Sigmoid colon (tissue), 7 donors: ENCODE data around the gene USP44. TPM values are rescaled to one million over a fixed set of nuclear protein-coding genes. Genes with fewer than 3 reads are reported as not detected.

ENCODE experiments used
- DNase-seq: peaks from one replicate; pipeline ENCODE4 v3.0.0-alpha.2; 2019
- H3K27ac ChIP-seq, 4 donors: fragments of 200-600 bp; sonication (generic); one replicate each; pipeline ENCODE4 v1.5.1; 2016 to 2019; ENCODE audit warnings: mild to moderate bottlenecking in 1 of 4
- H3K27me3 ChIP-seq, 3 donors: fragments of 200-600 bp; sonication (generic); one replicate each; pipeline ENCODE4 v1.5.1; 2019; ENCODE audit warnings: mild to moderate bottlenecking in 1 of 3
- H3K36me3 ChIP-seq, 4 donors: fragments of 200-600 bp; sonication (generic); one replicate each; pipeline ENCODE4 v1.5.1; 2016 to 2019
- H3K4me1 ChIP-seq, 4 donors: fragments of 200-600 bp; sonication (generic); one replicate each; pipeline ENCODE4 v1.5.1; 2017 to 2019
- H3K4me3 ChIP-seq, 4 donors: fragments of 200-600 bp; sonication (generic); one replicate each; pipeline ENCODE4 v1.5.1; 2017 to 2019; ENCODE audit warnings: mild to moderate bottlenecking in 2 of 4, moderate library complexity in 1 of 4
- H3K9me3 ChIP-seq, 4 donors: fragments of 200-600 bp in 3 of 4; sonication (generic) in 3 of 4; one replicate each; pipeline versions ENCODE4 v1.5.1 to v1.6.1; 2013 to 2019
- CTCF ChIP-seq, 4 experiments: fragments of 450-650 bp in 3 of 4; fragments of 200-600 bp in 1 of 4; IDR thresholded peaks; one replicate each; pipeline ENCODE4 v1.5.1; 2016 to 2019; ENCODE audit warnings: antibody characterized with exemption in 4 of 4, mild to moderate bottlenecking in 3 of 4, moderate library complexity in 2 of 4
- EP300 ChIP-seq, 4 donors: sonication (generic); formaldehyde crosslinking; IDR thresholded peaks; one replicate each; pipeline ENCODE4 v1.6.1; 2017; ENCODE audit warnings: antibody characterized with exemption in 4 of 4
- POLR2A ChIP-seq, 2 donors: fragments of 450-650 bp; IDR thresholded peaks; one replicate each; pipeline ENCODE4 v1.6.1; 2016; ENCODE audit warnings: antibody characterized with exemption in 2 of 2, mild to moderate bottlenecking in 2 of 2, moderate library complexity in 2 of 2
- POLR2AphosphoS5 ChIP-seq, 4 donors: sonication (generic); formaldehyde crosslinking; IDR thresholded peaks; one replicate each; pipeline ENCODE4 v1.6.1; 2017; ENCODE audit warnings: antibody characterized with exemption in 4 of 4
- WGBS, 2 donors: extraction: QIAGEN DNeasy Blood & Tissue Kit; methylation state at CpG; one replicate each; pipeline ENCODE4 v1.1.7; 2013; 5-methylcytosine and 5-hydroxymethylcytosine counted together
- intact Hi-C: fragments of 100-400 bp; cut with DNase I; formaldehyde crosslinking; loops from one replicate; pipeline ENCODE4 v1.15.1; 2023
- polyA plus RNA-seq, 3 donors: library from polyadenylated mRNA; stranded (reverse); fragments of 200-250 nt; gene quantifications; one replicate each; pipeline ENCODE4 v1.2.3, GENCODE V29; 2013
- total RNA-seq, 4 donors: library from RNA; depleted of rRNA; stranded (reverse); fragments of >200 nt; gene quantifications; one replicate each; pipeline ENCODE4 v1.1.0, GENCODE V29; 2016
- donor health status: healthy with polysubstance abuse.
- donor health status: Bipolar disorder and iron deficiency.
- donor health status: healthy.

The USP44 gene
- total and polyA plus RNA-seq, 7 donors = 0.36 to 6.1 (median 2.7) TPM; not detected in 1

DNA sequence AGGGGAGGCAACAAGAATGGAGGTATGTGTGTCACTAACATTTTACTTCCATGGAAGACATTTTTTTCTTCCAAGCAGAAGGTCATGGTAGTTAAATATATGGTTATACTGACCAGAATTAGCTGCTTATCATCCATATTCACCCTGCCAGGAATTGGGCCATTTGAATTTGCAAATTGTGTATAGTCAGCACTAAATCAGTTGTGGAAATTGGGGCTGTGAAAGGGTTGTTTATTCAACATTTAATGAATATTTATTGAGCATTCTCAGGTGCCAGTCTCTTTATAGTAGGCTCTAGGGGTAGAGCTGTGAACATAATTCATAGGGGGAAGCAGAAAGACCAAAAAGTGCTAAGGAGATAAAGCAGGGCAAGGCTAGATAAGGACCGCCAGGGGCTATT is 39.3 kb downstream of the USP44 start:
- Histone ChIP-seq H3K9me3 (no peaks in the 10 kb centered on the region), H3K4me3 (no peak overlapping the region), H3K27ac (no peak overlapping the region), H3K4me1 (peaks cover 0 to 16% (median 1%) of the 10 kb centered on the region in 4 donors), H3K36me3 (peaks cover 0 to 84% (median 23%) of the 10 kb centered on the region in 4 donors), H3K27me3 (no peaks in the 10 kb centered on the region)
- TF ChIP-seq EP300 (IDR thresholded peaks at IDR 0.05) = no peak
- 99 to 100% methylated on average over 1 of the region's 1 CpG for WGBS, 2 donors
- intact Hi-C loops = no loop called here
- DNase-seq = no peak

GRCh38 chr12:95509300-95509699 is 42.0 kb downstream of the USP44 start:
- 85 to 91% methylated on average over 3 of the region's 3 CpGs for WGBS, 2 donors
- no peak for TF ChIP-seq POLR2AphosphoS5 (IDR thresholded peaks at IDR 0.05)
- TF ChIP-seq POLR2A (IDR thresholded peaks at IDR 0.05) = no peak
- Histone ChIP-seq H3K36me3 (peaks cover 16 to 100% (median 38%) of the 10 kb centered on the region in 4 donors), H3K9me3 (no peaks in the 10 kb centered on the region), H3K4me1 (peaks cover 0 to 16% (median 1%) of the 10 kb centered on the region in 4 donors), H3K4me3 (no peak overlapping the region), H3K27me3 (no peaks in the 10 kb centered on the region), H3K27ac (no peak overlapping the region)
- intact Hi-C loops = no loop called here
- DNase-seq = no peak

DNA sequence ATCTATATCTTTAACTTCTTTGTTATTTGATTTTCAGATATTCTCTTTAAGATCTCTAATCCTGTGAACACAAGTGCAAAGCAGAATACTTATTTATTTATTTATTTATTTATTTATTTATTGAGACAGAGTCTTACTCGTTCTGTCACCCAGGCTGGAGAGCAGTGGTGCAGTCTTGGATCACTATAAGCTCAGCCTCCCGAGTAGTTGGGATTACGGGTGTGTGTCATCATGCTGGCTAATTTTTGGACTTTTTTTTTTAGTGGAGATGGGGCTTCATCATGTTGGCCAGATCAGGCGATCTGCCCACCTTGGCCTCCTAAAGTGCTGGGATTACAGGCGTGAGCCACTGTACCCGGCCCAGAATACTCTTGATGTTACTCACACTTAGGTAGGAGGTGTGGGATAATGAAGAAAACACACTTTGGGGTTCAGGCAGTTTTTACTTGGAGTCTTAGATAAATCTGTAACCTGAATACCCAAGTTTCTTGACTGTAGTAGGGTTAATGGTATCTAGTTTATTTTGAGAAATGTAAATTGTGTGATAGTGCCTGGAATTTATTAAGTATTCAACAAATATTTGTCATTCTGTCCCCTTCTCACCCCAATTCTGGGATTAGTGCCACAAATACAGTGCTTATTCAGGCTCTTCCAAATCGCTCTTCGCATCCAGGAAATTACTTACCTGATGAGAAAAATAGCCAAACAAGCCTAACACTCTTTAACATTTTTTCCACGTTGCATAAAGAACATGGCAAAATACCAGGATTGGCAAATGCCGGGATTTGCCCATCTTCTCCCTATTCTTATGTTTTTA is 44.4 kb downstream of the USP44 start:
- H3K27ac ChIP-seq = no peak overlapping the region
- intact Hi-C loops = no loop called here

DNA sequence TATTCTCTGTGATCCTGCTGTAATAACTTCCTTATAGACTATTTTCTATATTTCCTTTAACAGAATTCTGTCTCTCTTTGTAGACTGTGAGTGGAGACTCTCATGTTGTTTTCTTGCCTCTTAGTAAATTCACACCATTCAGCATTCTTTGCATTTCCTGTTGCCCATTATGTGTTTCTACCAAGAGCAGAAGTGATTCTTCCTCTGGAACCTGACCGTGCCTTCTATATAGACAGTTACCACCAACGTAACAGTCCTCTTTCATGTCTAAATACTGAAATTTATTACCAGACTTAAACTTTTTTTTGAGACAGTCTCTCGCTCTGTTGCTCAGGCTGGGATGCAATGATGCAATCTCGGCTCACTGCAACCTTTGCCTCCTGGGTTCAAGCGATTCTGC is 46.2 kb downstream of the USP44 start:
- intact Hi-C loops = no loop called here
- no peak overlapping the region for H3K27ac ChIP-seq
- no peaks in the 10 kb centered on the region for H3K27me3 ChIP-seq
- TF ChIP-seq CTCF (IDR thresholded peaks at IDR 0.05) = no peak
- TF ChIP-seq POLR2AphosphoS5 (IDR thresholded peaks at IDR 0.05) = no peak
- TF ChIP-seq EP300 (IDR thresholded peaks at IDR 0.05) = no peak
- TF ChIP-seq POLR2A (IDR thresholded peaks at IDR 0.05) = no peak
- peaks cover 0 to 16% (median 1%) of the 10 kb centered on the region in 4 donors for H3K4me1 ChIP-seq
- no peak for DNase-seq
- 91 to 96% methylated on average over 5 of the region's 5 CpGs for WGBS, 2 donors
- H3K9me3 ChIP-seq = no peaks in the 10 kb centered on the region
- no peak overlapping the region for H3K4me3 ChIP-seq
- peaks cover 22 to 83% (median 26%) of the 10 kb centered on the region in 4 donors for H3K36me3 ChIP-seq

More for the DNA sequence above, 44.4 kb downstream of the USP44 start:
- DNase-seq = no peak
- H3K36me3 ChIP-seq = peaks cover 24 to 89% (median 28%) of the 10 kb centered on the region in 4 donors
- no peaks in the 10 kb centered on the region for H3K27me3 ChIP-seq
- H3K9me3 ChIP-seq = no peaks in the 10 kb centered on the region
- peaks cover 0 to 16% (median 1%) of the 10 kb centered on the region in 4 donors for H3K4me1 ChIP-seq
- no peak for TF ChIP-seq CTCF (IDR thresholded peaks at IDR 0.05)
- TF ChIP-seq POLR2AphosphoS5 (IDR thresholded peaks at IDR 0.05) = no peak
- 92% methylated on average over 10 of the region's 10 CpGs for WGBS, 2 donors
- no peak overlapping the region for H3K4me3 ChIP-seq

- TF ChIP-seq POLR2A (IDR thresholded peaks at IDR 0.05) (no peak), POLR2AphosphoS5 (IDR thresholded peaks at IDR 0.05) (no peak), CTCF (IDR thresholded peaks at IDR 0.05) (no peak), EP300 (IDR thresholded peaks at IDR 0.05) (no peak)
- peaks cover 0 to 16% (median under 1%) of the 10 kb centered on the region in 4 donors for H3K4me1 ChIP-seq
- no peak for DNase-seq
- H3K9me3 ChIP-seq = no peaks in the 10 kb centered on the region
- WGBS, 2 donors = 93 to 97% methylated on average over 4 of the region's 4 CpGs
- peaks cover 22 to 83% (median 28%) of the 10 kb centered on the region in 4 donors for H3K36me3 ChIP-seq
- no peaks in the 10 kb centered on the region for H3K27me3 ChIP-seq
- intact Hi-C loops = no loop called here
- no peak overlapping the region for H3K4me3 ChIP-seq
- H3K27ac ChIP-seq = no peak overlapping the region
Measured at GRCh38 chr12:95504140-95504539, 47.1 kb downstream of the USP44 start.
